ENCODE measurements around the gene KNTC1.

The KNTC1 gene

DNA sequence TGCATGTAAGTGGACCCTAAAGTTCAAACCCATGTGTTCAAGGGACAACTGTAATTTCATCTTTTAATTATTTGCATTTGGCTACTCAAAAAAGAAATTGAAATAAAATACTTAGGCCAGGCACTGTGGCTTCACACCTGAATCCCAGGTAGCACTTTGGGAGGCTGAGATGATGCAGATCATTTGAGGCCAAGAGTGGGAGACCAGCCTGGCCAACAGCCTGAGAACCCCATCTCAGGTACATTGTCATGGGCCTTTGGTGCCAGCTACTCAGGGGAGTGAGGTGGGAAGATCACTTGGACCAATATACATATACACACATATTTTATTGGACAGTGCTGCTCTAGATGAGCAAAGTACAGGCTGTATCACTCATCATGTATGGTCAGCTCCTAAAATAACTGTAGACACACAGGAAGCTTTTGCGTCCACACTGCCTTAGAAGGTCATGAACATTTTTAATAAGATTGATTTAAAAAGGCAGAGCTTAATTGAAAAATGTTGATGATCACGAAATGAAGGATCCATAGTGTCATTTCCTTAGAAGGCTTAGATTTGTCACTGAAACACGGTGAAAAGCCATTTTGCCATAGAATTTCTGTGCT, 23.8 kb upstream of the KNTC1 start:
- no peaks in the 10 kb centered on the region for H3K9me3 ChIP-seq (ENCODE audit: insufficient read depth, low read depth, low read length)
- H3F3A ChIP-seq (ENCODE audit: low read depth): peaks cover 10% of the 10 kb centered on the region; the same call in 1 of the 2 replicates
- peaks cover 15% of the 10 kb centered on the region for H3K4me1 ChIP-seq (ENCODE audit: insufficient read depth, low read length, poor library complexity, severe bottlenecking)
- no peaks in the 10 kb centered on the region for H3K27me3 ChIP-seq (ENCODE audit: insufficient read depth, low read length, poor library complexity, severe bottlenecking)
- no peak overlapping the region for H3K4me2 ChIP-seq (ENCODE audit: low read depth, low read length, poor library complexity, severe bottlenecking)
- TF ChIP-seq, protein P1, sequence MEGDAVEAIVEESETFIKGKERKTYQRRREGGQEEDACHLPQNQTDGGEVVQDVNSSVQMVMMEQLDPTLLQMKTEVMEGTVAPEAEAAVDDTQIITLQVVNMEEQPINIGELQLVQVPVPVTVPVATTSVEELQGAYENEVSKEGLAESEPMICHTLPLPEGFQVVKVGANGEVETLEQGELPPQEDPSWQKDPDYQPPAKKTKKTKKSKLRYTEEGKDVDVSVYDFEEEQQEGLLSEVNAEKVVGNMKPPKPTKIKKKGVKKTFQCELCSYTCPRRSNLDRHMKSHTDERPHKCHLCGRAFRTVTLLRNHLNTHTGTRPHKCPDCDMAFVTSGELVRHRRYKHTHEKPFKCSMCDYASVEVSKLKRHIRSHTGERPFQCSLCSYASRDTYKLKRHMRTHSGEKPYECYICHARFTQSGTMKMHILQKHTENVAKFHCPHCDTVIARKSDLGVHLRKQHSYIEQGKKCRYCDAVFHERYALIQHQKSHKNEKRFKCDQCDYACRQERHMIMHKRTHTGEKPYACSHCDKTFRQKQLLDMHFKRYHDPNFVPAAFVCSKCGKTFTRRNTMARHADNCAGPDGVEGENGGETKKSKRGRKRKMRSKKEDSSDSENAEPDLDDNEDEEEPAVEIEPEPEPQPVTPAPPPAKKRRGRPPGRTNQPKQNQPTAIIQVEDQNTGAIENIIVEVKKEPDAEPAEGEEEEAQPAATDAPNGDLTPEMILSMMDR (conservative IDR thresholded peaks at IDR 0.05; ENCODE audit: low read length): no peak
- TF ChIP-seq EZH2phosphoT487 (IDR thresholded peaks at IDR 0.05; ENCODE audit: borderline replicate concordance): no peak
- no peak overlapping the region for H2AFZ ChIP-seq (ENCODE audit: low read length)
- H4K20me1 ChIP-seq (ENCODE audit: insufficient read depth, low read length, poor library complexity, severe bottlenecking): peaks cover 16% of the 10 kb centered on the region
- H3K79me2 ChIP-seq (ENCODE audit: insufficient read depth, low read length): peaks cover 31% of the 10 kb centered on the region
- H3K36me3 ChIP-seq (ENCODE audit: insufficient read depth, low read length): peaks cover 53% of the 10 kb centered on the region
- no peaks in the 10 kb centered on the region for H3K9me2 ChIP-seq (replicated peaks; ENCODE audit: low read depth, low read length)
- no peak overlapping the region for H3K9ac ChIP-seq (ENCODE audit: low read depth, low read length, poor library complexity, severe bottlenecking)
- H3K4me3 ChIP-seq (ENCODE audit: low read length, poor library complexity, severe bottlenecking): no peak overlapping the region

- Histone ChIP-seq H3K4me3 (ENCODE audit: low read length, poor library complexity, severe bottlenecking) (no peak overlapping the region), H3K4me1 (ENCODE audit: insufficient read depth, low read length, poor library complexity, severe bottlenecking) (peaks cover 7% of the 10 kb centered on the region), H3K9me2 (replicated peaks; ENCODE audit: low read depth, low read length) (no peaks in the 10 kb centered on the region), H4K20me1 (ENCODE audit: insufficient read depth, low read length, poor library complexity, severe bottlenecking) (peaks cover 12% of the 10 kb centered on the region), H3K27me3 (ENCODE audit: insufficient read depth, low read length, poor library complexity, severe bottlenecking) (no peaks in the 10 kb centered on the region), H3K79me2 (ENCODE audit: insufficient read depth, low read length) (peaks cover 29% of the 10 kb centered on the region), H3K9ac (ENCODE audit: low read depth, low read length, poor library complexity, severe bottlenecking) (no peak overlapping the region), H3K9me3 (ENCODE audit: insufficient read depth, low read depth, low read length) (no peaks in the 10 kb centered on the region), H2AFZ (ENCODE audit: low read length) (no peak overlapping the region), H3F3A (ENCODE audit: low read depth) (peaks cover 10% of the 10 kb centered on the region; the same call in 1 of the 2 replicates), H3K4me2 (ENCODE audit: low read depth, low read length, poor library complexity, severe bottlenecking) (no peak overlapping the region), H3K36me3 (ENCODE audit: insufficient read depth, low read length) (peaks cover 60% of the 10 kb centered on the region)
- no peak for TF ChIP-seq EZH2phosphoT487 (IDR thresholded peaks at IDR 0.05; ENCODE audit: borderline replicate concordance)
- TF ChIP-seq, protein P1 (conservative IDR thresholded peaks at IDR 0.05; ENCODE audit: low read length): no peak
Measured at GRCh38 chr12:122503783-122504590, 23.1 kb upstream of the KNTC1 start.

- Histone ChIP-seq H3F3A (ENCODE audit: low read depth) (peaks cover 10% of the 10 kb centered on the region; the same call in 1 of the 2 replicates), H3K4me1 (ENCODE audit: insufficient read depth, low read length, poor library complexity, severe bottlenecking) (peaks cover 6% of the 10 kb centered on the region), H3K79me2 (ENCODE audit: insufficient read depth, low read length) (peaks cover 26% of the 10 kb centered on the region), H3K36me3 (ENCODE audit: insufficient read depth, low read length) (peaks cover 76% of the 10 kb centered on the region), H3K9me2 (replicated peaks; ENCODE audit: low read depth, low read length) (no peaks in the 10 kb centered on the region), H3K4me2 (ENCODE audit: low read depth, low read length, poor library complexity, severe bottlenecking) (no peak overlapping the region), H2AFZ (ENCODE audit: low read length) (no peak overlapping the region), H3K9me3 (ENCODE audit: insufficient read depth, low read depth, low read length) (no peaks in the 10 kb centered on the region), H3K9ac (ENCODE audit: low read depth, low read length, poor library complexity, severe bottlenecking) (no peak overlapping the region), H4K20me1 (ENCODE audit: insufficient read depth, low read length, poor library complexity, severe bottlenecking) (peaks cover 16% of the 10 kb centered on the region), H3K4me3 (ENCODE audit: low read length, poor library complexity, severe bottlenecking) (no peak overlapping the region), H3K27me3 (ENCODE audit: insufficient read depth, low read length, poor library complexity, severe bottlenecking) (no peaks in the 10 kb centered on the region)
- no peak for TF ChIP-seq EZH2phosphoT487 (IDR thresholded peaks at IDR 0.05; ENCODE audit: borderline replicate concordance)
- TF ChIP-seq, protein P1 (conservative IDR thresholded peaks at IDR 0.05; ENCODE audit: low read length): no peak
Measured at GRCh38 chr12:122505419-122506051, 21.5 kb upstream of the KNTC1 start.
